ENCODE measurements around the gene RPS6KL1. TPM values are rescaled to one million over a fixed set of nuclear protein-coding genes. Genes with fewer than 3 reads are reported as not detected.

RPS6KL1 gene
- total RNA-seq, 2 donors from 2014 or later: 8.0 to 16.2 TPM

DNA sequence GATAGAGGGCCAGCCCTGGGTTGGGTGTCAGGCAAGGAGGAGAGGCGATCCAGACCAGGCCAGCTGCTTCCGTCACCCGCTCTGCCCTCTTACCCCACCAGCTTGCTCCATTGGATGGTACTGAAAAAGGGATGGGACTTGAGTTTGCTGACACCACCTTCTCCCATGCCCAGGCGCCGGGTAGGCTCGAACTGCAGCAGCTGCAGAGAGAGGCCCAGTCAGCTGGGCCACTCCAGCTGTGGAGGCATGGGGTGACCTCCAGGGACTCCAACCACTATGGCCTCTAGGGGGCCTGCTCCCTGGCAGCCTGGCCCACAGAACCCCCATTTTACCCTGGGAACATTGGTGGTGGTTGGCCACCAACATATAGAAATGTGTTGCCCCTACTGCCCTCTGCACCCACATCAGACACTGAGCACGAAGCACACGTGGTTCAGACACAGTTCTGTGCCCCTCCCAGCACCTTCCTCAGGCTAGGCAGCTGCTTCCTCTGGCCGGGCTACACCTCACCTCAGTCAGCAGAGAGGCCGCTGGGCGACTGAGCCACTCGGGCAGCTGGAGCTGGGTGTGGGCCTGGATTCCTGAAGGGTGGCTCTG is 16.0 kb downstream of the RPS6KL1 start:
- Histone ChIP-seq H3K27me3 (no peaks in the 10 kb centered on the region), H3K36me3 (replicated peaks in 1 of 2; ENCODE audit: insufficient read depth in 1 of 2, low read depth in 2 of 2) (peaks cover 0 to 14% of the 10 kb centered on the region in 2 donors), H3K4me3 (no peak overlapping the region), H3K9me3 (no peaks in the 10 kb centered on the region), H3K27ac (no peak overlapping the region), H3K4me1 (peaks cover 7% of the 10 kb centered on the region)
- intact Hi-C loops (cut with DNase I): loop anchor here (5.0 kb wide), 1 partner anchor 45 kb away; no protein-coding TSS in a partner anchor
- TF ChIP-seq, protein P1, sequence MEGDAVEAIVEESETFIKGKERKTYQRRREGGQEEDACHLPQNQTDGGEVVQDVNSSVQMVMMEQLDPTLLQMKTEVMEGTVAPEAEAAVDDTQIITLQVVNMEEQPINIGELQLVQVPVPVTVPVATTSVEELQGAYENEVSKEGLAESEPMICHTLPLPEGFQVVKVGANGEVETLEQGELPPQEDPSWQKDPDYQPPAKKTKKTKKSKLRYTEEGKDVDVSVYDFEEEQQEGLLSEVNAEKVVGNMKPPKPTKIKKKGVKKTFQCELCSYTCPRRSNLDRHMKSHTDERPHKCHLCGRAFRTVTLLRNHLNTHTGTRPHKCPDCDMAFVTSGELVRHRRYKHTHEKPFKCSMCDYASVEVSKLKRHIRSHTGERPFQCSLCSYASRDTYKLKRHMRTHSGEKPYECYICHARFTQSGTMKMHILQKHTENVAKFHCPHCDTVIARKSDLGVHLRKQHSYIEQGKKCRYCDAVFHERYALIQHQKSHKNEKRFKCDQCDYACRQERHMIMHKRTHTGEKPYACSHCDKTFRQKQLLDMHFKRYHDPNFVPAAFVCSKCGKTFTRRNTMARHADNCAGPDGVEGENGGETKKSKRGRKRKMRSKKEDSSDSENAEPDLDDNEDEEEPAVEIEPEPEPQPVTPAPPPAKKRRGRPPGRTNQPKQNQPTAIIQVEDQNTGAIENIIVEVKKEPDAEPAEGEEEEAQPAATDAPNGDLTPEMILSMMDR (IDR thresholded peaks at IDR 0.05): peak in 2 of 7 experiments; percentile 4 to 11
- no peak for TF ChIP-seq POLR2A (IDR thresholded peaks at IDR 0.05)
- DNase-seq (no peak), ATAC-seq (no peak)
- WGBS, 2 donors: 62 to 81% methylated on average over 2 to 12 of the region's 12 CpGs

DNA sequence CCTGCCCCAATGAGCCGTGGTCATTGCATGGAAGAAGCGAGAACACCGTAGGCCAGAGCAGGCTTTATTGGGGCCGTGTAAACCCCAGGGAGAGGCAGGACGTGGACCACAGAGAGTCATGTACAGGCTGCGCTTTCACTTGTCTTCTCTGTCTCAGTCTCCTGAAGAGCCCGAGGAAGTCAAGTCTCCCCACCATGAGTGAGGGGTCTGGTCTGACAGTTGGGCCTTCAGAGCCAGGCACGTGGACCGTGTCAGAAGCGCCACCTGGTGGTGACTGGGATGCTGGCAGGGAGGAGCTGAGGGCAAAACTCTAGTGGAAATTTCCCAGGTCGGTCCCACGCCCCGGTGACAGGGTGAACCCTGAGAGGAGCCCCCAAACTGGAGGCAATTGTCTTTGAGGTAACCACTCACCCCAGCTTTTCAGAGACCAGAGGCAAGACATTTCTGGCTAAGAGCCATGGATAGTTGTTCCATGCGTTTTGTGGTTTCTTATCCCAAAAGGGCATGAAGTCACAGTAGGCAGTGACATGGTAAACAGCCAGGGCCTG is 17.4 kb downstream of the RPS6KL1 start:
- ATAC-seq (peak; percentile 62), DNase-seq (peak; percentile 61 to 76 (median 72))
- Histone ChIP-seq H3K36me3 (replicated peaks in 1 of 2; ENCODE audit: insufficient read depth in 1 of 2, low read depth in 2 of 2) (peaks cover 3 to 24% of the 10 kb centered on the region in 2 donors), H3K27me3 (no peaks in the 10 kb centered on the region), H3K9me3 (no peaks in the 10 kb centered on the region), H3K27ac (no peak overlapping the region), H3K4me3 (no peak overlapping the region), H3K4me1 (peaks cover 7% of the 10 kb centered on the region)
- intact Hi-C loops (cut with DNase I): loop anchor here (5.0 kb wide), 1 partner anchor 43 kb away; no protein-coding TSS in a partner anchor
- WGBS, 2 donors: 32 to 83% methylated on average over 3 to 13 of the region's 14 CpGs
- peak in 1 of 3 donors; percentile 9 for TF ChIP-seq POLR2A (IDR thresholded peaks at IDR 0.05)
- TF ChIP-seq, protein P1 (IDR thresholded peaks at IDR 0.05): peak; percentile 74 to 92 (median 90)

DNA sequence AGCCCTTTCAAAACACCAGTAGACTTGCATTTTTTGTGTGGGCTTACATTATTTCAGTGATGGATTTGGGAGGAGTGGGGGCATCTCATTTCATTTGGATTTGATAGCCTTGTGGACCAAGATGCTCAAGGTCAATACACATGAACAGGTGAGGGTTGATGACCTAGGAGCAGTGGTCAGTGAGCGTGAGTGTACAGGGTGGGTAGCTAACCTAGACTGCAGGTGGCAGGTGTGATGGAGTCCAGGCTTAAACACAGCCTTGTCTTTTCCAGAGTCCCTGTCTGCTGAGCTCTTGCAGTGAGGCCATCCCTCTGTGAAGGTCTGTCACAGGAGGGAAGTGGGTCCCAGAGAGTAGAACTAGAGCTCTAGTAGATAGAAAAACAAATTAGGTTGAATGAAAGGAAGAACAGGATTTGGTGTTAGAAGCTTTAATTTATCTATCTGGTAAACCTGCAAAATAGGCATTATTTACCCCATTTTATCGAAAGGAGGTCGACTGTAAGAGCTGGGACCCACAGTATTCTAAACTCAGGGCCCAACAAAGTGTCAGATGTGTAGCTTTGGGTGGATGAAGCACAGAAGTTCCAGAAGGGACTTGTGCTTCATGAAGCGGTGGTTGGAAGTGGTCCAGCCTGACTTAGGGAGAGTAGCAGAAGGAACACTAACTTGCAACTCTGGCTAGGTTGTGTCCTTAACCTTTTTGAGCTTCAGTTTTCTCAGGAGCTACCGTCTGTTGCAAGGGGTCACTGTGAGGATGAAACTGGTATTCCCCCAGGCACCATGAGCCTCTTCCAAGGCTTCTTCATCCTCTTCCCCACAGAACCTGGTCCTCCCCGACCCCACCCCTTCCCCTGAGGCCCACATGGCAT is 18.2 kb downstream of the RPS6KL1 start:
- Histone ChIP-seq H3K27ac (no peak overlapping the region), H3K36me3 (replicated peaks in 1 of 2; ENCODE audit: insufficient read depth in 1 of 2, low read depth in 2 of 2) (peaks cover 10 to 32% of the 10 kb centered on the region in 2 donors), H3K9me3 (no peaks in the 10 kb centered on the region), H3K4me3 (no peak overlapping the region), H3K27me3 (no peaks in the 10 kb centered on the region), H3K4me1 (peaks cover 7% of the 10 kb centered on the region)
- DNase-seq: no peak
- no peak for ATAC-seq
- TF ChIP-seq, protein P1 (IDR thresholded peaks at IDR 0.05): no peak
- no peak for TF ChIP-seq POLR2A (IDR thresholded peaks at IDR 0.05)
- intact Hi-C loops (cut with DNase I): loop anchor here (5.0 kb wide), 1 partner anchor 43 kb away; no protein-coding TSS in a partner anchor
- WGBS, 2 donors: 75 to 77% methylated on average over 6 of the region's 6 CpGs

DNA sequence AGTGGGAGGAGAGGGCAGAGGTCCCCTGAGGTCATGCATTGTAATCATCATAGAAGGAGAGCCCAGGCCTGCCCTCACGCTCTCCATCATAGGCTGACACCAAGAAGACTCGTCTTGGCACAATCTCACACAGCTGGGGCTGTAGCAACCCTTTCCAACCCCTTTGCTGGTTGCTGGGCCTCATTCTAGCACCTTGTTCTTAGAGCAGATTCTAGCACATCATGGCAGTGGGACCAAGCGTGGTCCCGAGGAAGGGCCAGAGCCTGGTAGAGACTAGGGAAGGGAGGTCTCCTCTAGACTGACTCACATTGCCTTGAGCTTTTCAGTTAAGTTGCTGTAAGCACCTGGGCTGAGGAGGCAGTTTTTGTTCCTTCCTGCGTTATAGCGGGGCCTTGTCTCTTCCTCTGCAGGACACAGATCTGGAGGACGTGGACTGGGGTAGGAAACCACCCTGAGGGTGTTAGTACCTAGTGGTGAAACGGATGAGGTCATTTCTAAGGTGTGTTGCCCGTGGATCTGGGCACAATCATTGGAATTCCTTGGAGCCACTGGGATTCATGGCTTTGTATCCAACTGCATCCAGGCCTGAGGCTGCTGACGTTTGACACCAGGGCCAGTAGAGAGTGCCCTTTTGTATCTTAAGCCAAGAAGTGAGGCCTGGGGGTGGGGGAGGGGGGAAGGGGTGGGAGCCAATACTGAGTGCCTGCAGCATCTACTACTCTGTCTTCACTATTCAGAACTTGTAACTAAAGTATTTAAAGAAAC is 19.9 kb downstream of the RPS6KL1 start:
- H3K27ac ChIP-seq: no peak overlapping the region
- H3K9me3 ChIP-seq: no peaks in the 10 kb centered on the region
- H3K36me3 ChIP-seq (replicated peaks in 1 of 2; ENCODE audit: insufficient read depth in 1 of 2, low read depth in 2 of 2): peaks cover 10 to 46% of the 10 kb centered on the region in 2 donors
- 68 to 77% methylated on average over 8 to 10 of the region's 10 CpGs for WGBS, 2 donors
- no peaks in the 10 kb centered on the region for H3K27me3 ChIP-seq
- H3K4me1 ChIP-seq: peaks cover 7% of the 10 kb centered on the region
- no peak for TF ChIP-seq POLR2A (IDR thresholded peaks at IDR 0.05)
- TF ChIP-seq, protein P1 (IDR thresholded peaks at IDR 0.05): no peak
- ATAC-seq (no peak), DNase-seq (no peak)
- no peak overlapping the region for H3K4me3 ChIP-seq
- intact Hi-C loops (cut with DNase I): no loop called here
